OCI-LY7 (cell line): ENCODE results near the gene RGS8. TPM values are rescaled to one million over a fixed set of nuclear protein-coding genes. Genes with fewer than 3 reads are reported as not detected.

ENCODE experiments used
- BruUV-seq: library from RNA; stranded (reverse); fragments of 400-500 nt; replicated peaks from 2 replicates; lab custom pipeline; 2021; lab: Mats Ljungman, UMichigan
- CTCF ChIA-PET: fragments of 300-600 bp; sonication (Branson Sonifier 250); formaldehyde crosslinking; loops from one replicate; lab custom pipeline; 2022; ENCODE audit warnings: antibody characterized with exemption; ENCODE audit not compliant: unreplicated experiment; lab: Charles Lee
- POLR2A ChIA-PET: fragments of 300-600 bp; sonication (Branson Sonifier 250); formaldehyde crosslinking; loops from one replicate; lab custom pipeline; 2022; ENCODE audit warnings: antibody characterized with exemption; lab: Charles Lee
- DNase-seq: peaks from one replicate; pipeline ENCODE4 v3.0.0-alpha.2; 2015; ENCODE audit warnings: low spot score
- H2AFZ ChIP-seq: fragments of 200-600 bp; sonication (generic), shearing (Covaris generic); 2 replicates; pipeline ENCODE4 v1.6.1; 2014; ENCODE audit warnings: mild to moderate bottlenecking, antibody characterized with exemption, low read length, moderate library complexity
- H3K27ac ChIP-seq: fragments of 200-600 bp; sonication (generic); 2 replicates; pipeline ENCODE4 v1.5.1; 2014; ENCODE audit warnings: mixed run types, low read depth, mild to moderate bottlenecking, moderate library complexity, low read length, inconsistent platforms; ENCODE audit not compliant: poor library complexity, severe bottlenecking
- H3K36me3 ChIP-seq: fragments of 200-600 bp; sonication (generic); 2 replicates; pipeline ENCODE4 v1.6.1; 2014; ENCODE audit warnings: mild to moderate bottlenecking, antibody characterized with exemption, low read length, moderate library complexity, mixed read lengths; ENCODE audit not compliant: insufficient read depth
- H3K4me1 ChIP-seq: fragments of 200-600 bp; sonication (generic); 2 replicates; pipeline ENCODE4 v1.5.1; 2014; ENCODE audit warnings: mild to moderate bottlenecking, low read length; ENCODE audit not compliant: insufficient read depth, poor library complexity, severe bottlenecking
- H3K4me2 ChIP-seq: fragments of 200-600 bp; sonication (generic); 2 replicates; pipeline ENCODE4 v1.6.1; 2014; ENCODE audit warnings: mild to moderate bottlenecking, low read length
- H3K4me3 ChIP-seq: fragments of 200-600 bp; sonication (generic); 2 replicates; pipeline ENCODE4 v1.5.1; 2014; ENCODE audit warnings: mild to moderate bottlenecking, low read depth, low read length; ENCODE audit not compliant: poor library complexity, severe bottlenecking
- H3K79me2 ChIP-seq: fragments of 200-600 bp; sonication (generic); 2 replicates; pipeline ENCODE4 v1.6.1; 2016; ENCODE audit warnings: low read depth, mild to moderate bottlenecking, low read length, moderate library complexity, mixed read lengths; ENCODE audit not compliant: insufficient read depth
- H3K9me2 ChIP-seq: fragments of 200-600 bp; sonication (generic); 2 replicates; pipeline ENCODE4 v1.6.1; 2016; ENCODE audit warnings: mild to moderate bottlenecking, low read length, mixed read lengths; ENCODE audit not compliant: insufficient read depth
- H3K9me3 ChIP-seq: fragments of 200-600 bp; sonication (generic); 2 replicates; pipeline ENCODE4 v1.6.1; 2014; ENCODE audit warnings: mild to moderate bottlenecking, mixed run types, low read length, mixed read lengths
- H4K20me1 ChIP-seq: fragments of 200-600 bp; sonication (generic); 2 replicates; pipeline ENCODE4 v1.6.1; 2014; ENCODE audit warnings: mild to moderate bottlenecking, antibody characterized with exemption, low read length, moderate library complexity, mixed read lengths; ENCODE audit not compliant: insufficient read depth
- EZH2phosphoT487 ChIP-seq: fragments of 200-600 bp; sonication (generic); IDR thresholded peaks from 2 replicates; pipeline ENCODE4 v1.6.1; 2018; ENCODE audit warnings: low read depth, borderline replicate concordance, mild to moderate bottlenecking, mixed run types, antibody characterized with exemption, low read length, moderate library complexity, mixed read lengths
- intact Hi-C: fragments of 100-400 bp; cut with micrococcal nuclease; formaldehyde crosslinking; loops from one replicate; pipeline ENCODE4 v1.10.0; 2022; ENCODE audit not compliant: unreplicated experiment
- total RNA-seq, 2 experiments: library from RNA; depleted of rRNA in 1 of 2; stranded (reverse); fragments of >200 nt in 1 of 2; shearing (Covaris generic) in 1 of 2; gene quantifications; 2 replicates each; pipeline ENCODE4 v1.2.3, GENCODE V29; 2014 to 2022
- TF ChIP-seq, protein P1 (sequence below): fragments of 200-600 bp; sonication (generic); conservative IDR thresholded peaks from 2 replicates; pipeline ENCODE4 v1.5.1; 2014; ENCODE audit warnings: mild to moderate bottlenecking, antibody characterized with exemption, low read length, moderate library complexity, mixed read lengths

Gene RGS8
- total RNA-seq, 2 experiments from 2014 or later: 1.2 TPM; not detected in 1

DNA sequence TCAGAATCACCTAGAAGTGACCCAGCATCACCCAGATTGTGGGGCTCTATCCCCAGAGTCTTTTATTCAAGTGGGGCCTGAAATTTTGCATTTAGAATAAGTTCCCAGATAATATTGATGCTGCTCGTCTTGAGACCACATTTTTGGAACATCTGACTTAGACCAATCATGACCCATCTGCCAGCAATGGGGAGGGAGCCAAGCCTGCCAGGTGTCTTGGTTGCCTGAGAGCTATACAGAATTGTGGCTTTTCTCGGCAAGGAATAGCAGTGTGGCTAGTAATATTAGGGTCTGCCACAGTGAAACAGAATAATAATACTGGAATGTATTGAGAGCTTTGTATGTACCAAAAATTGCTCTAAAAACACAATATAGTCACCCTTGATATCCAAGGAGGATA is 31.1 kb upstream of the RGS8 start:
- Histone ChIP-seq H3K79me2 (no peaks in the 10 kb centered on the region), H2AFZ (no peak overlapping the region), H3K4me3 (no peak overlapping the region), H3K36me3 (no peaks in the 10 kb centered on the region), H3K9me2 (no peaks in the 10 kb centered on the region), H3K4me2 (no peak overlapping the region), H3K27ac (no peak overlapping the region), H3K4me1 (peaks cover 8% of the 10 kb centered on the region), H3K9me3 (no peaks in the 10 kb centered on the region), H4K20me1 (no peaks in the 10 kb centered on the region)
- no TSS peak for BruUV-seq
- DNase-seq: no peak
- CTCF ChIA-PET: no interaction called here
- intact Hi-C loops: no loop called here
- POLR2A ChIA-PET: no interaction called here
- TF ChIP-seq, protein P1, sequence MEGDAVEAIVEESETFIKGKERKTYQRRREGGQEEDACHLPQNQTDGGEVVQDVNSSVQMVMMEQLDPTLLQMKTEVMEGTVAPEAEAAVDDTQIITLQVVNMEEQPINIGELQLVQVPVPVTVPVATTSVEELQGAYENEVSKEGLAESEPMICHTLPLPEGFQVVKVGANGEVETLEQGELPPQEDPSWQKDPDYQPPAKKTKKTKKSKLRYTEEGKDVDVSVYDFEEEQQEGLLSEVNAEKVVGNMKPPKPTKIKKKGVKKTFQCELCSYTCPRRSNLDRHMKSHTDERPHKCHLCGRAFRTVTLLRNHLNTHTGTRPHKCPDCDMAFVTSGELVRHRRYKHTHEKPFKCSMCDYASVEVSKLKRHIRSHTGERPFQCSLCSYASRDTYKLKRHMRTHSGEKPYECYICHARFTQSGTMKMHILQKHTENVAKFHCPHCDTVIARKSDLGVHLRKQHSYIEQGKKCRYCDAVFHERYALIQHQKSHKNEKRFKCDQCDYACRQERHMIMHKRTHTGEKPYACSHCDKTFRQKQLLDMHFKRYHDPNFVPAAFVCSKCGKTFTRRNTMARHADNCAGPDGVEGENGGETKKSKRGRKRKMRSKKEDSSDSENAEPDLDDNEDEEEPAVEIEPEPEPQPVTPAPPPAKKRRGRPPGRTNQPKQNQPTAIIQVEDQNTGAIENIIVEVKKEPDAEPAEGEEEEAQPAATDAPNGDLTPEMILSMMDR: no peak
- no peak for TF ChIP-seq EZH2phosphoT487

DNA sequence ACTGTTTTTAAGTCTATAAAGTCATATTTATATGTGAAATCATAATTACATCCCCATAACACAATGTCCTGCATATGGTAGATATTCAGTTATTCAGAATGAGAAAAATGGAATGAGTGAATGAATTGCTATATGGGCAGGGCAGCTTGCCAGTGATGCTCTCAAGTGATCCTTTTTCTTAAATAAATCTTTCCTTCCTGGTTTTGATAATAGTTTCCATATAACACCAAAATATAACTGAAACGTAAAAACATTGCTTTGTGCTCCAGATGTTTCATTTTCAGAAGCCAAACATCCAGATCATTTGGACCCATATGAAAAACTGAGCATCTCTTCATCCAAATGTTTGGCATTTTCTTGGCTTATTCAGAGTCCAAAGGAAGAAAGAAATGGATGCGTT is 30.2 kb upstream of the RGS8 start:
- Histone ChIP-seq H3K4me1 (peaks cover 8% of the 10 kb centered on the region), H3K4me2 (no peak overlapping the region), H3K9me3 (no peaks in the 10 kb centered on the region), H2AFZ (no peak overlapping the region), H3K9me2 (no peaks in the 10 kb centered on the region), H3K27ac (no peak overlapping the region), H3K36me3 (no peaks in the 10 kb centered on the region), H3K4me3 (no peak overlapping the region), H3K79me2 (no peaks in the 10 kb centered on the region), H4K20me1 (no peaks in the 10 kb centered on the region)
- DNase-seq: no peak
- ChIA-PET POLR2A (no interaction called here), CTCF (no interaction called here)
- intact Hi-C loops: no loop called here
- TF ChIP-seq, protein P1: no peak
- no peak for TF ChIP-seq EZH2phosphoT487
- no TSS peak for BruUV-seq

DNA sequence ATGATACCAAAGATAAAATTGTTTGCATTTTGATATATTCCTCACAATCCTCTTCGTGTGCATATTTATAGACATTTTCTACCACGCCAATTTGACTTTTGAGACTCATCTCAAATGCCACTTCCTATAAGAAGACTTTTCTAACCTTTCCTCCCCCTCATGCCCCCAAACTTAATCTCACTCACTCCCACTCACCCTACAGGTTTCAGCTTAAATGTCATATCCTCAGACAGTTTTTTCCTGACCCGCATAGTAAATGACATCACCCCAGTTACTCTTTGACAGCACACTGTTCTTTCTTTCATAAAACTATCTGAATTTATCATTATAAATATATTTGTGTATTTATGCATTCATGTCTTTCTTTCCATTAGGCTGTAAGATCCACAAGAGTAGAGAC is 29.6 kb upstream of the RGS8 start:
- H2AFZ ChIP-seq: no peak overlapping the region
- no peaks in the 10 kb centered on the region for H3K79me2 ChIP-seq
- BruUV-seq: no TSS peak
- CTCF ChIA-PET: no interaction called here
- no peaks in the 10 kb centered on the region for H3K9me3 ChIP-seq
- H4K20me1 ChIP-seq: no peaks in the 10 kb centered on the region
- POLR2A ChIA-PET: no interaction called here
- no peaks in the 10 kb centered on the region for H3K36me3 ChIP-seq
- no peak overlapping the region for H3K27ac ChIP-seq
- no peak for TF ChIP-seq EZH2phosphoT487
- TF ChIP-seq, protein P1: no peak
- no peaks in the 10 kb centered on the region for H3K9me2 ChIP-seq
- no peak for DNase-seq
- intact Hi-C loops: no loop called here
- H3K4me3 ChIP-seq: no peak overlapping the region
- peaks cover 8% of the 10 kb centered on the region for H3K4me1 ChIP-seq
- no peak overlapping the region for H3K4me2 ChIP-seq
